Fibroblast of lung (primary cell): Measurements from ENCODE around the gene CFAP70.

ENCODE experiments used
- CTCF ChIP-seq, 2 donors: IDR thresholded peaks in 1 of 2; conservative IDR thresholded peaks in 1 of 2; 1 replicate in 1 of 2; 2 replicates in 1 of 2; pipeline ENCODE4 v1.5.1; 2011 to 2012; ENCODE audit warnings: low read length in 2 of 2, control low read depth in 1 of 2, inconsistent platforms in 1 of 2, low read depth in 1 of 2, mild to moderate bottlenecking in 1 of 2
- EZH2 ChIP-seq: IDR thresholded peaks from 2 replicates; pipeline ENCODE4 v1.5.1; 2012; ENCODE audit warnings: low read length, control low read depth, mild to moderate bottlenecking; ENCODE audit errors: missing control alignments

- no peak for TF ChIP-seq CTCF (conservative IDR thresholded peaks at IDR 0.05 in 1 of 2, IDR thresholded peaks at IDR 0.05 in 1 of 2; ENCODE audit: low read depth in 1 of 2, low read length in 2 of 2)
- no peak for TF ChIP-seq EZH2
These were observed 141.0 kb downstream of the CFAP70 start for GRCh38 chr10:73217628-73218027.
